Uterus (tissue), 2 donors: ENCODE data around the gene IGF2R.

ENCODE experiments used
- CTCF ChIP-seq, 4 experiments: fragments of 200-600 bp in 2 of 4; fragments of 450-650 bp in 2 of 4; sonication (generic) in 2 of 4; IDR thresholded peaks; one replicate each; pipeline ENCODE4 v1.5.1; 2016 to 2019; ENCODE audit warnings: antibody characterized with exemption in 4 of 4, mild to moderate bottlenecking in 2 of 4, moderate library complexity in 1 of 4
- POLR2A ChIP-seq, 2 donors: fragments of 450-650 bp; IDR thresholded peaks; one replicate each; pipeline ENCODE4 v1.6.1; 2016; ENCODE audit warnings: antibody characterized with exemption in 2 of 2, mild to moderate bottlenecking in 1 of 2, moderate library complexity in 1 of 2

GRCh38 chr6:160040527-160041264, 71.8 kb downstream of the IGF2R start:
- TF ChIP-seq CTCF (IDR thresholded peaks at IDR 0.05), result no peak
- TF ChIP-seq POLR2A (IDR thresholded peaks at IDR 0.05), result no peak
